HG02840 (cell line): ENCODE measurements around the gene CNTNAP5.

Source experiments
- ATAC-seq: cut with Tn5 transposase; IDR thresholded peaks from one replicate; pipeline ENCODE4 v1.9.1; 2021; ENCODE audit warnings: mild to moderate bottlenecking, moderate library complexity, moderate number of reproducible peaks; ENCODE audit not compliant: unreplicated experiment, low FRiP score

Gene CNTNAP5

GRCh38 chr2:124254621-124255020 lies 229.5 kb downstream of the CNTNAP5 start:
- ATAC-seq = no peak

- no peak for ATAC-seq
Measured at GRCh38 chr2:124257120-124257519, 232.0 kb downstream of the CNTNAP5 start.

- no peak for ATAC-seq
Measured at GRCh38 chr2:124258140-124258880, 233.2 kb downstream of the CNTNAP5 start.

GRCh38 chr2:124261456-124261855 lies 236.4 kb downstream of the CNTNAP5 start:
- ATAC-seq = no peak

- no peak for ATAC-seq
Measured at GRCh38 chr2:124264551-124265091, 239.5 kb downstream of the CNTNAP5 start.

GRCh38 chr2:124267794-124268193 lies 242.7 kb downstream of the CNTNAP5 start:
- no peak for ATAC-seq

- no peak for ATAC-seq
Measured at GRCh38 chr2:124269348-124269747, 244.3 kb downstream of the CNTNAP5 start.

- no peak for ATAC-seq
Measured at GRCh38 chr2:124272261-124272841, 247.3 kb downstream of the CNTNAP5 start.

- no peak for ATAC-seq
Measured at GRCh38 chr2:124281541-124281940, 256.5 kb downstream of the CNTNAP5 start.

- no peak for ATAC-seq
Measured at GRCh38 chr2:124283096-124283495, 258.0 kb downstream of the CNTNAP5 start.

- no peak for ATAC-seq
Measured at GRCh38 chr2:124286089-124286783, 261.1 kb downstream of the CNTNAP5 start.

- no peak for ATAC-seq
Measured at GRCh38 chr2:124289060-124289459, 264.0 kb downstream of the CNTNAP5 start.

GRCh38 chr2:124289615-124290014 lies 264.5 kb downstream of the CNTNAP5 start:
- ATAC-seq = no peak

GRCh38 chr2:124296470-124296869 lies 271.4 kb downstream of the CNTNAP5 start:
- ATAC-seq = no peak

GRCh38 chr2:124301915-124302314 lies 276.8 kb downstream of the CNTNAP5 start:
- no peak for ATAC-seq

GRCh38 chr2:124308319-124309062 lies 283.4 kb downstream of the CNTNAP5 start:
- ATAC-seq = no peak

GRCh38 chr2:124309563-124310138 lies 284.6 kb downstream of the CNTNAP5 start:
- ATAC-seq = no peak

GRCh38 chr2:124310671-124311070 lies 285.6 kb downstream of the CNTNAP5 start:
- ATAC-seq = no peak

- no peak for ATAC-seq
Measured at GRCh38 chr2:124314084-124314483, 289.0 kb downstream of the CNTNAP5 start.

- ATAC-seq = no peak
Measured at GRCh38 chr2:124315221-124315880, 290.3 kb downstream of the CNTNAP5 start.
